Motor neuron (in vitro differentiated cells): ENCODE data around the gene PRKG2. TPM values are rescaled to one million over a fixed set of nuclear protein-coding genes. Genes with fewer than 3 reads are reported as not detected.

Experiments
- ATAC-seq, 8 experiments: fragments of 200-7000 bp; cut with Tn5 transposase; replicated peaks in 6 of 8; 2 replicates each; pipeline ENCODE4 v1.8.0; 2021; ENCODE audit warnings: mild to moderate bottlenecking in 8 of 8, moderate library complexity in 8 of 8
- H3K27ac ChIP-seq, 2 donors: fragments of 250-450 bp; sonication (Bioruptor Pico); 2 replicates each; pipeline ENCODE4 v1.9.0; 2021; ENCODE audit warnings: antibody characterized with exemption in 2 of 2, mild to moderate bottlenecking in 2 of 2, moderate library complexity in 1 of 2
- H3K4me1 ChIP-seq, 2 donors: fragments of 250-450 bp; sonication (Bioruptor Pico); replicated peaks in 1 of 2; 2 replicates each; pipeline ENCODE4 v1.6.1; 2021; ENCODE audit warnings: antibody characterized with exemption in 2 of 2, mild to moderate bottlenecking in 2 of 2, moderate library complexity in 1 of 2
- H3K4me3 ChIP-seq, 5 donors: fragments of 250-450 bp; sonication (Bioruptor Pico); 2 replicates each; pipeline ENCODE4 v1.9.0; 2021; ENCODE audit warnings: antibody characterized with exemption in 5 of 5, mild to moderate bottlenecking in 5 of 5, moderate library complexity in 4 of 5
- WGBS, 10 experiments: fragments of 450-650 bp; shearing (Covaris generic); methylation state at CpG; one replicate each; pipeline ENCODE4 v1.0.0; 2022; 5-methylcytosine and 5-hydroxymethylcytosine counted together
- in situ Hi-C, 9 experiments: fragments of 400-800 bp; cut with MboI; loops; one replicate each; pipeline ENCODE4 v1.15.0; 2021; ENCODE audit warnings: low sequenced_read_pairs in 9 of 9, low pct_unique_long_range_greater_than_20kb in 2 of 9; ENCODE audit not compliant: unreplicated experiment in 9 of 9
- total RNA-seq, 8 experiments: library from RNA; unstranded; fragments of 300-600 nt; gene quantifications; 2 replicates each; pipeline versions ENCODE4 v1.2.3 to v1.2.4, GENCODE V29; 2022

The PRKG2 gene
- total RNA-seq, result 1 to 10 TPM in 4 of 8 experiments, under 1 TPM in 4; 0.31 to 3.1 (median 0.96) TPM

GRCh38 chr4:81214881-81215868, at the start of gene PRKG2:
PRKG2 (minus strand) TSS chr4:81215222; CDS start chr4:81205047, 10,175 bp downstream.
- Histone ChIP-seq H3K27ac (no peak within 1 kb of the TSS), H3K4me1 (peaks cover 4 to 6% of the 10 kb centered on the region in 2 donors), H3K4me3 (peak within 1 kb of the TSS; percentile 38 to 53 (median 41))
- peak; percentile 62 to 91 (median 88) for ATAC-seq
- WGBS, 10 experiments, result 0 to 36% (median 3%) methylated on average over 1 to 25 of the region's 75 CpGs; no CpG with 5 or more reads in 1 of the 10 experiments
- in situ Hi-C loops, result no loop called here

- Histone ChIP-seq H3K4me1 (no peaks in the 10 kb centered on the region), H3K4me3 (no peak overlapping the region), H3K27ac (no peak overlapping the region)
- ATAC-seq, result peak in 1 of 8 experiments; percentile 26
- in situ Hi-C loops, result loop anchor here in 1 of 9 experiments (10.0 kb wide), 1 partner anchor 176 kb away; no protein-coding TSS in a partner anchor
- WGBS, 10 experiments, result 62 to 100% (median 93%) methylated on average over 1 to 8 of the region's 10 CpGs; no CpG with 5 or more reads in 1 of the 10 experiments
Observed at GRCh38 chr4:81260443-81261101, 45.5 kb upstream of the PRKG2 start.

- no peak overlapping the region for H3K4me3 ChIP-seq
- in situ Hi-C loops, result no loop called here
- H3K4me1 ChIP-seq, result no peaks in the 10 kb centered on the region
- ATAC-seq, result no peak
- H3K27ac ChIP-seq, result no peak overlapping the region
Observed at GRCh38 chr4:81258841-81259550, 44.0 kb upstream of the PRKG2 start.

GRCh38 chr4:81257816-81258215, 42.8 kb upstream of the PRKG2 start:
- in situ Hi-C loops, result no loop called here
- Histone ChIP-seq H3K4me3 (no peak overlapping the region), H3K27ac (no peak overlapping the region), H3K4me1 (no peaks in the 10 kb centered on the region)
- no peak for ATAC-seq
- WGBS, 10 experiments, result 20 to 100% (median 86%) methylated on average over 3 of the region's 3 CpGs; no CpG with 5 or more reads in 5 of the 10 experiments

- in situ Hi-C loops, result no loop called here
- Histone ChIP-seq H3K27ac (no peak overlapping the region), H3K4me1 (no peaks in the 10 kb centered on the region), H3K4me3 (no peak overlapping the region)
- WGBS, 10 experiments, result 44 to 100% (median 89%) methylated on average over 1 of the region's 1 CpG; no CpG with 5 or more reads in 2 of the 10 experiments
- no peak for ATAC-seq
Observed at GRCh38 chr4:81257021-81257420, 42.0 kb upstream of the PRKG2 start.

GRCh38 chr4:81256059-81256970, 41.3 kb upstream of the PRKG2 start:
- 51 to 100% (median 84%) methylated on average over 2 to 5 of the region's 8 CpGs for WGBS, 10 experiments
- in situ Hi-C loops, result no loop called here
- H3K4me1 ChIP-seq, result no peaks in the 10 kb centered on the region
- H3K27ac ChIP-seq, result no peak overlapping the region
- no peak for ATAC-seq
- H3K4me3 ChIP-seq, result no peak overlapping the region

GRCh38 chr4:81255524-81255923, 40.5 kb upstream of the PRKG2 start:
- Histone ChIP-seq H3K27ac (no peak overlapping the region), H3K4me1 (no peaks in the 10 kb centered on the region), H3K4me3 (no peak overlapping the region)
- ATAC-seq, result peak in 3 of 8 experiments; percentile 80 to 100 (median 98)
- WGBS, 10 experiments, result 0 to 100% (median 64%) methylated on average over 1 of the region's 1 CpG; no CpG with 5 or more reads in 2 of the 10 experiments
- in situ Hi-C loops, result no loop called here

- WGBS, 10 experiments, result 0 to 100% (median 83%) methylated on average over 1 of the region's 1 CpG; no CpG with 5 or more reads in 1 of the 10 experiments
- peaks cover 0 to 7% of the 10 kb centered on the region in 2 donors for H3K4me1 ChIP-seq
- H3K27ac ChIP-seq, result no peak overlapping the region
- in situ Hi-C loops, result no loop called here
- H3K4me3 ChIP-seq, result no peak overlapping the region
- ATAC-seq, result peak in 3 of 8 experiments; percentile 59 to 90 (median 82)
Observed at GRCh38 chr4:81250430-81250829, 35.4 kb upstream of the PRKG2 start.

- no peak overlapping the region for H3K27ac ChIP-seq
Observed at GRCh38 chr4:81245218-81246009, 30.4 kb upstream of the PRKG2 start.

GRCh38 chr4:81237791-81238190, 22.8 kb upstream of the PRKG2 start:
- in situ Hi-C loops, result no loop called here

More at GRCh38 chr4:81245218-81246009, 30.4 kb upstream of the PRKG2 start:
- peak; percentile 45 to 98 (median 88) for ATAC-seq
- in situ Hi-C loops, result no loop called here
- Histone ChIP-seq H3K4me3 (no peak overlapping the region), H3K4me1 (peaks cover 0 to 14% of the 10 kb centered on the region in 2 donors)
- 32 to 100% (median 57%) methylated on average over 1 to 3 of the region's 3 CpGs for WGBS, 10 experiments

GRCh38 chr4:81235982-81236749, 21.1 kb upstream of the PRKG2 start:
- 33 to 100% (median 89%) methylated on average over 1 to 13 of the region's 23 CpGs; no CpG with 5 or more reads in 1 of the 10 experiments for WGBS, 10 experiments
- Histone ChIP-seq H3K4me3 (no peak overlapping the region), H3K4me1 (no peaks in the 10 kb centered on the region), H3K27ac (no peak overlapping the region)
- in situ Hi-C loops, result no loop called here
- ATAC-seq, result no peak

More at GRCh38 chr4:81237791-81238190, 22.8 kb upstream of the PRKG2 start:
- ATAC-seq, result no peak
- no peak overlapping the region for H3K4me3 ChIP-seq
- no peak overlapping the region for H3K27ac ChIP-seq
- H3K4me1 ChIP-seq, result no peaks in the 10 kb centered on the region
